BLaER1 (cell line): ENCODE data around the gene TMEM74B.

Experiments
- H3K27ac ChIP-seq: shearing (Covaris generic); formaldehyde crosslinking; 2 replicates; pipeline ENCODE4 v1.8.1; 2022
- H3K27me3 ChIP-seq: shearing (Covaris generic); formaldehyde crosslinking; 2 replicates; pipeline ENCODE4 v1.8.1; 2022
- H3K36me3 ChIP-seq: shearing (Covaris generic); formaldehyde crosslinking; 2 replicates; pipeline ENCODE4 v1.8.1; 2022
- H3K4me1 ChIP-seq: shearing (Covaris generic); formaldehyde crosslinking; 2 replicates; pipeline ENCODE4 v1.8.1; 2022
- H3K4me2 ChIP-seq: shearing (Covaris generic); formaldehyde crosslinking; 2 replicates; pipeline ENCODE4 v1.8.1; 2022
- H3K4me3 ChIP-seq: shearing (Covaris generic); formaldehyde crosslinking; 2 replicates; pipeline ENCODE4 v1.8.1; 2022
- H3K9ac ChIP-seq: shearing (Covaris generic); formaldehyde crosslinking; 2 replicates; pipeline ENCODE4 v1.8.1; 2022
- H3K9me3 ChIP-seq: shearing (Covaris generic); formaldehyde crosslinking; 2 replicates; pipeline ENCODE4 v1.8.1; 2022
- H4K20me1 ChIP-seq: shearing (Covaris generic); formaldehyde crosslinking; 2 replicates; pipeline ENCODE4 v1.8.1; 2022
- Cebpa-rat ChIP-seq: shearing (Covaris generic); IDR thresholded peaks from 2 replicates; pipeline ENCODE4 v1.8.1; 2022

The TMEM74B gene

DNA sequence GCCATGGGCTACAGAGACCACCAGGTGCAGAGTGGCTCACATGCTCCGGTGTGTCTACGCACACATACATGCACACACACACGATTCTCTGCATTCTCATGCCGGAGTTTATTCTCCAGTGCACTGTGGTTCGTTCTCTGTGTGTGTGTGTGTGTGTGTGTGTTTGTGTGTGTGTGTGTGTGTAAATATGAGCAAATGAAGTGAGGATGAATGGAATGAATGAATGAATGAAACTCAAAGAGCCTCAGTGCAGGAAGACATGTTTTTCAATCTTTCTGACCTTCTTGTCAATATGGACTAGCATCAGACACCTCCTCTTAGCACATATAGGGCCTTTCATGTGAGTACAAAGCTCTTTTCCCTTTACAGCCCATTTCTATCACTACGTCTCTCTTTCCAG lies 1.6 kb downstream of the TMEM74B start:
- Histone ChIP-seq H3K27ac (no peak overlapping the region), H3K4me1 (no peaks in the 10 kb centered on the region), H3K36me3 (no peaks in the 10 kb centered on the region; the same call in 1 of the 2 replicates), H3K27me3 (peaks cover 41% of the 10 kb centered on the region), H4K20me1 (peaks cover 24% of the 10 kb centered on the region; the same call in 1 of the 2 replicates), H3K9ac (no peak overlapping the region), H3K4me3 (no peak overlapping the region), H3K4me2 (no peak overlapping the region), H3K9me3 (no peaks in the 10 kb centered on the region)
- no peak for TF ChIP-seq Cebpa-rat

DNA sequence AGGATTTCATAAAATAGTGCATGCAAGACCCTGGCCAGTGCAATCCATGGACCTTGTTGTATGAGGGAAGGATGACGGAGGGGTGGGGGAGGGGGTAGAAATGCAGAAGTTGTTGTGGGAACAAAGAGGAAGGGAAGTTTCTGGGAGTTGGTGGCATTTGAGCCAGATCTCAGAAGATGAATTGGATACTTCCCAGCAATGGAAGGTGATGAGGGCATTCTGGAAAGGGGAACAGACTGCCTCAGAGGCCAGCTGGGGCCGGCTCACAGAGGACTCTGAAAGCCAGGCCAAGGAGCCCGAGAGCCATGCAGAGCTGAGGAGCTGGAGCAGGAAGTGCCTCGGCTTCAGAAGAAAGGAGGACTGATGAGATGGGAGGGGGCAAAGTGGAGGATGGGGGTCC lies 2.7 kb downstream of the TMEM74B start:
- Histone ChIP-seq H3K4me3 (no peak overlapping the region), H3K4me1 (no peaks in the 10 kb centered on the region), H4K20me1 (peaks cover 24% of the 10 kb centered on the region; the same call in 1 of the 2 replicates), H3K27me3 (peaks cover 41% of the 10 kb centered on the region), H3K27ac (no peak overlapping the region), H3K9ac (no peak overlapping the region), H3K36me3 (no peaks in the 10 kb centered on the region; the same call in 1 of the 2 replicates), H3K9me3 (no peaks in the 10 kb centered on the region), H3K4me2 (no peak overlapping the region)
- TF ChIP-seq Cebpa-rat: no peak

DNA sequence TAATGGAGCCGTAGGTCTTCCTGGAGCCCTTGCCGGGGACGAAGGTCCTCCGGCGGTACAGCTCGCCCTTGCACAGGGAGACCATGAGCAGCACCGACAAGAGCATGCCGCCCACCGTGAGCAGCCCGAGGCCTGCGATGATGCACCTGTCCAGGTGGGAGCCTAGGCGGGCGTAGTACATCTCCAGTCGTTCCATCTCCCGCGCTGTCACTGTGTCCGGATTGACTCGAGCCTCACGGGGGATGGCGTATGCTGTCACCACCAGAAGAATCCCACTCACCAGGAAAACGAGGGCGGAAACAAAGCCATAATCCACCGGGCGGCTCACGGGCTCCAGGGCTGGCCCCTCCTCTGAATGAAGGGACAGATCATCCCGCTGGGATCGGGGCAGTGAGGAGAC lies 3.8 kb downstream of the TMEM74B start:
- Histone ChIP-seq H3K4me1 (no peaks in the 10 kb centered on the region), H3K9ac (no peak overlapping the region), H3K4me2 (no peak overlapping the region), H3K27ac (no peak overlapping the region), H3K4me3 (no peak overlapping the region), H4K20me1 (peaks cover 24% of the 10 kb centered on the region; the same call in 1 of the 2 replicates), H3K36me3 (peaks cover 8% of the 10 kb centered on the region; the same call in 1 of the 2 replicates), H3K27me3 (peaks cover 32% of the 10 kb centered on the region), H3K9me3 (no peaks in the 10 kb centered on the region)
- no peak for TF ChIP-seq Cebpa-rat

DNA sequence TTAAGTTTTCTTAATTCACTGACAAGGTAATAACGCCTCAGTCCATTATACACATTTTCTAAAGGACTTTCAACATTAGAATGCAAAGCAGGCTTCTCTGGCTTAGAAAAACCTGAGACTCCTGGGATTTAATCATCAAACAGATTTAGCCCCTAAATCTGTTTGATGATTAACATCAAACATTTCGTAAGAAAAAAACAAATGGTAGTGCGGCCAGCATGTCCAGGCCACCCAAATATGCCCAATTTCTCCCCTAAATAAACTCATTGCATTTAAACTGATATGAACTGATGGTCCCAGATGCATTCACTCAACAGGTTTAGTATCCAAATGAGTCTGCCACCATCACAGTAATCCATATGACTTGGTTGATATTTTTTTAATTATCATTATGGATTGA lies 6.2 kb downstream of the TMEM74B start:
- H3K4me2 ChIP-seq: no peak overlapping the region
- H3K27ac ChIP-seq: no peak overlapping the region
- H4K20me1 ChIP-seq: peaks cover 17% of the 10 kb centered on the region; the same call in 1 of the 2 replicates
- TF ChIP-seq Cebpa-rat: no peak
- H3K27me3 ChIP-seq: peaks cover 10% of the 10 kb centered on the region
- no peak overlapping the region for H3K9ac ChIP-seq
- no peaks in the 10 kb centered on the region for H3K4me1 ChIP-seq
- H3K4me3 ChIP-seq: no peak overlapping the region
- H3K36me3 ChIP-seq: peaks cover 28% of the 10 kb centered on the region; the same call in 1 of the 2 replicates
- no peaks in the 10 kb centered on the region for H3K9me3 ChIP-seq

DNA sequence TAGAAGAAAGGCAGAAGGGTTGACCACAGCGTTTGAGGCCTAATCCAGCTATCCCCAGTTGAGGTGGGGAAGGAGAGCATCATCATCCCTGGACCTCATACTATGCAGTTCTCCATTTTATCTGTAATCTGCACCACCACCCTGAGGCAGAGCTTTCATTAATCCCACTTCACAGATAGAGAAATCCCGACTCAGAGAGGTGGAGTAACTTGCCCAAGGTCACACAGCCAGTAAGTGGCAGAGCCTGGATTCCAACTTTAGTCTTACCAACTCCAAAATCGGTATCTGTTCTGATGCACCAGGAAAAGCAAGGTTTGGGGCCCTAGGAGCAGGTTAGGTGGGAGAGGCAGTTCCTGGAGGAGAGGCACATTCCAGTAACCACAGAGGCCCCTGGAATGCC lies 6.7 kb downstream of the TMEM74B start:
- H3K27me3 ChIP-seq: peaks cover 5% of the 10 kb centered on the region
- H4K20me1 ChIP-seq: peaks cover 20% of the 10 kb centered on the region; the same call in 1 of the 2 replicates
- no peak for TF ChIP-seq Cebpa-rat
- no peak overlapping the region for H3K4me3 ChIP-seq
- no peak overlapping the region for H3K4me2 ChIP-seq
- H3K27ac ChIP-seq: no peak overlapping the region
- peaks cover 33% of the 10 kb centered on the region; the same call in 1 of the 2 replicates for H3K36me3 ChIP-seq
- no peaks in the 10 kb centered on the region for H3K9me3 ChIP-seq
- no peak overlapping the region for H3K9ac ChIP-seq
- H3K4me1 ChIP-seq: no peaks in the 10 kb centered on the region

DNA sequence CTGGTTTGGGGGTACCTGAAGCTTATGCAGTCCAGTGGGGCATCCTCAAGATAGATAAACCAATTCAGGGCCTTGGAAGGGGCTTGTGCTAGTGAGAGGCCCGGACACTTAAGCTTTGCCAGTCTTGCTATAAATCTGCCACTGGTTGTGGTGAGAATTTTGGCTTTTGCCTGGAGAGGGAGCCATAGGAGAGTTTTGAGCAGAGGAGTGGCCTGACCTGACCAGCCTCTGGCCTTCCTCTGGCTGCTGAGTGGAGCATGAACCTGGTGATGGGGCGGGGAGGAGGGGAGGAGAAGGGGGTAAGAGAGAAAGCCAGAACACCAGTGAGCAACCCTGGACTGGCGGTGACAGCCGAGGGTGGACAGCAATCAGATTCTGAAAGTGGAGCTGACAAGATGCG lies 7.1 kb downstream of the TMEM74B start:
- TF ChIP-seq Cebpa-rat: no peak
- Histone ChIP-seq H3K4me3 (no peak overlapping the region), H3K27ac (no peak overlapping the region)

DNA sequence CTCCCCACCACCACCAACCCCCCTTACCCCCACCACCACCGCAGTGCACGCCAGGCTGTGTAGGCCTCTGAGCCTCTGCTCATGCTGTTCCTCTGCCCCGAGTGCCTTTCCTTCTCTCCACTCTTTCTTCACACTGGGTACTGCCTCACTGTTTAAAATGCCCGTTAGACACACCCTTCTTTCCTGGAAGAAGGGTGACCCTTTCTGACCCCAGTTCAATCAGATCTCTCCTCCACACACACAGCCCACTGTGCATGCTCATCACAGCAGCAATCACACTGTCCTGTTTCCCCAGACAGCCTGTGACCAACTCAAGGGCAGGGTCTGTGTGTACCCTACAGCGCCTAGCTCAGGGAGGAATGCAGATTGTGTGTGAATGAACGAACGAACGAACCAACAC lies 10.0 kb downstream of the TMEM74B start:
- no peak for TF ChIP-seq Cebpa-rat
- Histone ChIP-seq H4K20me1 (peaks cover 45% of the 10 kb centered on the region), H3K4me2 (no peak overlapping the region), H3K27me3 (no peaks in the 10 kb centered on the region), H3K4me3 (no peak overlapping the region), H3K9me3 (no peaks in the 10 kb centered on the region), H3K27ac (no peak overlapping the region), H3K4me1 (no peaks in the 10 kb centered on the region), H3K9ac (no peak overlapping the region), H3K36me3 (peaks cover 66% of the 10 kb centered on the region)

More for the DNA sequence above, 7.1 kb downstream of the TMEM74B start:
- Histone ChIP-seq H3K36me3 (peaks cover 37% of the 10 kb centered on the region), H3K9me3 (no peaks in the 10 kb centered on the region), H3K27me3 (0 out of 2 replicates have a peak, but pooled peaks cover under 1% of the 10 kb centered on the region), H3K4me1 (no peaks in the 10 kb centered on the region), H3K9ac (no peak overlapping the region), H3K4me2 (no peak overlapping the region), H4K20me1 (peaks cover 24% of the 10 kb centered on the region)

DNA sequence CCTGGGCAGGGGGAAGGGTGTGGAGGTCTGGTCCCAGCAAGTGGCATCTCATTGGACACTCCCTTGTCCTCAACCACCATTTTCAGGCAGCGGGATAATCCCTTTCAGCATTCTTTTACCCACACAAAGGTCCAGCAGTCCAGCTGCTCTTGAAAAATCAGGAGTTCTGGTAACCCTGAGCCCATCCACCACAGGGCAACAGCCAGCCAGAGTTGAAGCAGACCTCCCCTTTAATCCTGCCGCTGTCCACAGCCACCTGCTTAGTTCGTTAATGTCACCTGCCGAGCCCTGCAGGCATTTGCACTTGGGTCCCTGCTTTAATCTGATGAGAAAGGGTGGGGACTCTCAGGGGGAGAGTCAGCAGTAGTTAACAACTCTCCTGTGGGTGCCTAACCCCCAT lies 11.1 kb downstream of the TMEM74B start:
- no peak overlapping the region for H3K4me3 ChIP-seq
- no peak for TF ChIP-seq Cebpa-rat
- no peak overlapping the region for H3K9ac ChIP-seq
- H3K4me1 ChIP-seq: no peaks in the 10 kb centered on the region
- peaks cover 56% of the 10 kb centered on the region for H4K20me1 ChIP-seq
- H3K27ac ChIP-seq: no peak overlapping the region
- peaks cover 77% of the 10 kb centered on the region for H3K36me3 ChIP-seq
- no peaks in the 10 kb centered on the region for H3K27me3 ChIP-seq
- no peak overlapping the region for H3K4me2 ChIP-seq
- no peaks in the 10 kb centered on the region for H3K9me3 ChIP-seq

DNA sequence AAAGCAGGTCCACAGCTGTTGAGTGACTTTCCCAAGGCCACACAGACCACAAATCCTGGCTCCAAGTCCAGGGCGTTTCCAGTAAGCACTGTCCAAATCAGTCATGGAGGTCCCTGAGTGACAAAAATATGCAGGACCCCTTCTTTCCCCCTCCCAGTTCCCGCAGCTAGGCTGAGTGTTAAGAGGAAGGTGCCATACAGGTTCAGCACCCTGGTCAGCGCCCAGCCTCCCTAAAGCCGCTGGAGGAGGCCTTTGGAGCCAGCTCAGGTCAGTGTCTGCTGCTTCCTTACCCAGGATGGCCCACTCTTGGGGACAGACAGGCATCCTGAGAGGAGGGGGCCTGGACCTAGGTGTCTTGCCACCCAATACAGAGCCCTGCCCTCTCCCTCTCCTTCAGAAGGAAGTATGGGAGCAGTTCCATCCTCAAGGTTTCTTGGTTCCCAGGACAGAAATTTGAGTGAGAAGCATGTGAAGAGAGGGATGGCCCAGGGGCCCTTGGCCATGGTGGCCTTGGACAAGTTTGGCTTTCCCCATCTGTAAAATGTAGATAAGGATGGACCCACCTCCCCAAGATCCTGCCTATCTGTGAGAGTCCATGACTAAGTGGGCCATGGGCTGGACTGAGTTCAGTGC lies 13.2 kb downstream of the TMEM74B start:
- no peak overlapping the region for H3K27ac ChIP-seq
- no peaks in the 10 kb centered on the region for H3K4me1 ChIP-seq
- peaks cover 96% of the 10 kb centered on the region for H3K36me3 ChIP-seq
- H3K4me3 ChIP-seq: no peak overlapping the region
- H4K20me1 ChIP-seq: peaks cover 60% of the 10 kb centered on the region
- no peaks in the 10 kb centered on the region for H3K9me3 ChIP-seq
- no peak overlapping the region for H3K4me2 ChIP-seq
- H3K27me3 ChIP-seq: no peaks in the 10 kb centered on the region
- H3K9ac ChIP-seq: no peak overlapping the region
- no peak for TF ChIP-seq Cebpa-rat

DNA sequence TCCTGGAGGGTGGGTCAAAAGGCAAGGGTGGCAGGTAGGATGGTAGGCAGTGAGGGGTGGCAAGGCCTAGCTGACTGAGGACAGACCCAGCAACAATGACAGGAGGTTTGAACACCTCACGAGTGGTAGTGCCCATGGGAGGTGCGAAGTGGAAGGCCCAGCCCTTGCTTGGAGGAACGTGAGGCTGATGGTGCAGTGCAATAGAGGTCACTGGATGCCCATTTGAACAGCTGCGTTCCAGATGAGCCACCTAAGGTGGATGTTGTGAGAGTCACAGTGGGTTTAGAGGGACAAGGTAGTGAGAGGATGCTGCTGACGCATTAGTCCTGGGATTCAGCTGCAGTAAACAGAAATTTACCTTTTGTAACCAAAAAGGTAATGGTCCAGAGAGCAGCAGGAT lies 15.6 kb downstream of the TMEM74B start:
- H3K27ac ChIP-seq: no peak overlapping the region
- TF ChIP-seq Cebpa-rat: no peak
- peaks cover 100% of the 10 kb centered on the region for H3K36me3 ChIP-seq
- H4K20me1 ChIP-seq: peaks cover 59% of the 10 kb centered on the region
- no peaks in the 10 kb centered on the region for H3K27me3 ChIP-seq
- no peak overlapping the region for H3K4me3 ChIP-seq
- H3K4me1 ChIP-seq: no peaks in the 10 kb centered on the region
- no peaks in the 10 kb centered on the region for H3K9me3 ChIP-seq
- H3K9ac ChIP-seq: no peak overlapping the region
- no peak overlapping the region for H3K4me2 ChIP-seq
